ENCODE measurements around the gene LRRC7.

DNA sequence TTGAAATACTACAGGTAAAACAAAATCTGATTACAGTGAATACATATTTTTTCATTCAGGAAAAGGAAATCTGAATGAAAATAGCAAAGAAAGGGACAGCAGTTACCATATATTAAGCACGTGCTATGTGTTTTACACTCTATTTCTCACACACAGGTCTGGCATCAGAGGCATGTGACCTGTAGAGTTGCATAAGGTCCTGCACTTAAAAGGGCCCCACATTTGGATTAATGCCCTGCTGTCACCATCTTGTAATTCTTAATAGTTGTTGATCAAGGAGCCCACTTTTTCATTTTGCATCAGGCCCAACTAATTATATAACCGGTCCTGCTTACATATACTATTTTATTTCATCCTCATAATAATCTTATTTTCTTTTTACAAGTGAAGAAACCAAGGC lies 511.8 kb downstream of the LRRC7 start:
- TF ChIP-seq KDM5A (IDR thresholded peaks at IDR 0.05; ENCODE audit: borderline replicate concordance, low read length) (no peak), EZH2 (conservative IDR thresholded peaks at IDR 0.05; ENCODE audit: low read depth, low read length) (no peak), ZNF761 (CRISPR knock-in tag; conservative IDR thresholded peaks at IDR 0.05) (no peak), PAX8 (CRISPR knock-in tag; IDR thresholded peaks at IDR 0.05; ENCODE audit: borderline replicate concordance) (no peak), JUN (CRISPR knock-in tag; IDR thresholded peaks at IDR 0.05) (no peak), NFE2L2 (IDR thresholded peaks at IDR 0.05; ENCODE audit: low read length) (no peak), ZNF737 (CRISPR knock-in tag; IDR thresholded peaks at IDR 0.05; ENCODE audit: borderline replicate concordance) (no peak)
- TF ChIP-seq, protein P1, sequence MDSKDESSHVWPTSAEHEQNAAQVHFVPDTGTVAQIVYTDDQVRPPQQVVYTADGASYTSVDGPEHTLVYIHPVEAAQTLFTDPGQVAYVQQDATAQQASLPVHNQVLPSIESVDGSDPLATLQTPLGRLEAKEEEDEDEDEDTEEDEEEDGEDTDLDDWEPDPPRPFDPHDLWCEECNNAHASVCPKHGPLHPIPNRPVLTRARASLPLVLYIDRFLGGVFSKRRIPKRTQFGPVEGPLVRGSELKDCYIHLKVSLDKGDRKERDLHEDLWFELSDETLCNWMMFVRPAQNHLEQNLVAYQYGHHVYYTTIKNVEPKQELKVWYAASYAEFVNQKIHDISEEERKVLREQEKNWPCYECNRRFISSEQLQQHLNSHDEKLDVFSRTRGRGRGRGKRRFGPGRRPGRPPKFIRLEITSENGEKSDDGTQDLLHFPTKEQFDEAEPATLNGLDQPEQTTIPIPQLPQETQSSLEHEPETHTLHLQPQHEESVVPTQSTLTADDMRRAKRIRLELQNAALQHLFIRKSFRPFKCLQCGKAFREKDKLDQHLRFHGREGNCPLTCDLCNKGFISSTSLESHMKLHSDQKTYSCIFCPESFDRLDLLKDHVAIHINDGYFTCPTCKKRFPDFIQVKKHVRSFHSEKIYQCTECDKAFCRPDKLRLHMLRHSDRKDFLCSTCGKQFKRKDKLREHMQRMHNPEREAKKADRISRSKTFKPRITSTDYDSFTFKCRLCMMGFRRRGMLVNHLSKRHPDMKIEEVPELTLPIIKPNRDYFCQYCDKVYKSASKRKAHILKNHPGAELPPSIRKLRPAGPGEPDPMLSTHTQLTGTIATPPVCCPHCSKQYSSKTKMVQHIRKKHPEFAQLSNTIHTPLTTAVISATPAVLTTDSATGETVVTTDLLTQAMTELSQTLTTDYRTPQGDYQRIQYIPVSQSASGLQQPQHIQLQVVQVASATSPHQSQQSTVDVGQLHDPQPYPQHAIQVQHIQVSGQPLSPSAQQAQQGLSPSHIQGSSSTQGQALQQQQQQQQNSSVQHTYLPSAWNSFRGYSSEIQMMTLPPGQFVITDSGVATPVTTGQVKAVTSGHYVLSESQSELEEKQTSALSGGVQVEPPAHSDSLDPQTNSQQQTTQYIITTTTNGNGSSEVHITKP (CRISPR knock-in tag; IDR thresholded peaks at IDR 0.05; ENCODE audit: low read depth) = no peak
- TF ChIP-seq, protein P2, sequence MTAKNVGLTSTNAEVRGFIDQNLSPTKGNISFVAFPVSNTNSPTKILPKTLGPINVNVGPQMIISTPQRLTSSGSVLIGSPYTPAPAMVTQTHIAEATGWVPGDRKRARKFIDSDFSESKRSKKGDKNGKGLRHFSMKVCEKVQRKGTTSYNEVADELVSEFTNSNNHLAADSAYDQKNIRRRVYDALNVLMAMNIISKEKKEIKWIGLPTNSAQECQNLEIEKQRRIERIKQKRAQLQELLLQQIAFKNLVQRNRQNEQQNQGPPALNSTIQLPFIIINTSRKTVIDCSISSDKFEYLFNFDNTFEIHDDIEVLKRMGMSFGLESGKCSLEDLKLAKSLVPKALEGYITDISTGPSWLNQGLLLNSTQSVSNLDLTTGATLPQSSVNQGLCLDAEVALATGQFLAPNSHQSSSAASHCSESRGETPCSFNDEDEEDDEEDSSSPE (CRISPR knock-in tag; IDR thresholded peaks at IDR 0.05) = no peak

All from HepG2 (cell line).